SJSA1 (cell line): ENCODE measurements around the gene TMEM219. TPM values are rescaled to one million over a fixed set of nuclear protein-coding genes. Genes with fewer than 3 reads are reported as not detected.

ENCODE experiments used
- DNase-seq, 2 experiments: peaks; one replicate each; pipeline ENCODE4 v3.0.0-alpha.2; 2015 to 2020; ENCODE audit warnings: low spot score in 2 of 2, low read depth in 1 of 2
- H3K27ac ChIP-seq: fragments of 250-450 bp; sonication (Bioruptor Pico); 2 replicates; pipeline ENCODE4 v1.5.1; 2020; ENCODE audit warnings: mild to moderate bottlenecking, moderate library complexity
- H3K27me3 ChIP-seq: fragments of 250-450 bp; sonication (Bioruptor Pico); replicated peaks from 2 replicates; pipeline ENCODE4 v1.5.1; 2020; ENCODE audit warnings: mild to moderate bottlenecking, moderate library complexity
- H3K36me3 ChIP-seq: fragments of 250-450 bp; sonication (Bioruptor Pico); 2 replicates; pipeline ENCODE4 v1.5.1; 2020; ENCODE audit warnings: mild to moderate bottlenecking
- H3K4me1 ChIP-seq: fragments of 250-450 bp; sonication (Bioruptor Pico); replicated peaks from 2 replicates; pipeline ENCODE4 v1.6.1; 2021; ENCODE audit warnings: mild to moderate bottlenecking
- H3K4me3 ChIP-seq: fragments of 250-450 bp; sonication (Bioruptor Pico); 2 replicates; pipeline ENCODE4 v1.5.1; 2020; ENCODE audit warnings: mild to moderate bottlenecking
- H3K9me3 ChIP-seq: fragments of 250-450 bp; sonication (Bioruptor Pico); replicated peaks from 2 replicates; pipeline ENCODE4 v1.5.1; 2020; ENCODE audit warnings: mild to moderate bottlenecking
- total RNA-seq: library from RNA; depleted of rRNA; stranded (reverse); fragments of >200 nt; shearing (Covaris generic); gene quantifications from 2 replicates; pipeline ENCODE4 v1.2.3, GENCODE V29; 2014

TMEM219 gene
- total RNA-seq, 1 experiment from 2014 or later: 86.2 TPM

- H3K9me3 ChIP-seq: no peaks in the 10 kb centered on the region
- no peak overlapping the region for H3K4me3 ChIP-seq
- no peak overlapping the region for H3K27ac ChIP-seq
- no peaks in the 10 kb centered on the region for H3K27me3 ChIP-seq
- no peak for DNase-seq
- H3K36me3 ChIP-seq: peaks cover 82% of the 10 kb centered on the region
- peaks cover 15% of the 10 kb centered on the region for H3K4me1 ChIP-seq
Measured at GRCh38 chr16:29978564-29979270, 16.8 kb downstream of the TMEM219 start.

- H3K36me3 ChIP-seq: peaks cover 100% of the 10 kb centered on the region
- no peak for DNase-seq
- H3K4me1 ChIP-seq: no peaks in the 10 kb centered on the region
Measured at GRCh38 chr16:29982560-29983419, 20.9 kb downstream of the TMEM219 start.

GRCh38 chr16:29983420-29984136 lies 21.7 kb downstream of the TMEM219 start:
- Histone ChIP-seq H3K36me3 (peaks cover 100% of the 10 kb centered on the region), H3K4me3 (no peak overlapping the region), H3K27ac (no peak overlapping the region), H3K9me3 (no peaks in the 10 kb centered on the region), H3K4me1 (no peaks in the 10 kb centered on the region), H3K27me3 (no peaks in the 10 kb centered on the region)
- DNase-seq: no peak

More at GRCh38 chr16:29982560-29983419, 20.9 kb downstream of the TMEM219 start:
- Histone ChIP-seq H3K27me3 (no peaks in the 10 kb centered on the region), H3K9me3 (no peaks in the 10 kb centered on the region), H3K27ac (no peak overlapping the region), H3K4me3 (no peak overlapping the region)

DNA sequence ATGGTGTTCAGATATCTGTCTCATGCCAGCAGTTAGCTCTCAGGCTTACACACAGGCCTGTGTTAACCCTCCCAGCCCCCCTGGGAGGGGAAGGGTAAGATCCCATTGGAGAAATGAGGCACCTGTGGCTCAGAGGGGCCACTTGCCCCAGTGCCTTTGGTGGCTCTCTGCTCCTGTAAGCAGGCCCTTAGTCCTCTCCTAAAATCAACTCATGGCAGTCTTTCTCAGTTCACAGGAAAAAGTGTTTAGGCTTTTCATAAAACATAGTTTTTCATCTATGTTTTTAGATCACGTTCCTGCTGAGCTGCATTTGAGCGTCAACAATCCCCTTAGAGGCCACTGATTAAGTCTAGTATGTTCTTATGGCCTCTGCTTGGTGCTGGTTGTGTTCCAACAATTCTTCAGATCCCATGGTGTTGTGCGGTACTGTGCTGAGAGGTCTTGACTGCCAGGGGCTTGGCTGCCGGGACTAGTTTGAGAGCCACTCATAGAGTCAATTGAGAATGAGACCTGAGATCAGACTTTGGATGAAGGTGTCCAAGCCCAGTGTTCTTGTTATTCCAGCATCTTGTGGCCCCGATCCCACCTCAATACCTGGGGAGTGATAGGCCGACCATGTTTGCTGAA lies 22.4 kb downstream of the TMEM219 start:
- DNase-seq: no peak
- Histone ChIP-seq H3K27ac (no peak overlapping the region), H3K36me3 (peaks cover 100% of the 10 kb centered on the region), H3K27me3 (no peaks in the 10 kb centered on the region), H3K4me1 (no peaks in the 10 kb centered on the region), H3K4me3 (no peak overlapping the region), H3K9me3 (no peaks in the 10 kb centered on the region)

DNA sequence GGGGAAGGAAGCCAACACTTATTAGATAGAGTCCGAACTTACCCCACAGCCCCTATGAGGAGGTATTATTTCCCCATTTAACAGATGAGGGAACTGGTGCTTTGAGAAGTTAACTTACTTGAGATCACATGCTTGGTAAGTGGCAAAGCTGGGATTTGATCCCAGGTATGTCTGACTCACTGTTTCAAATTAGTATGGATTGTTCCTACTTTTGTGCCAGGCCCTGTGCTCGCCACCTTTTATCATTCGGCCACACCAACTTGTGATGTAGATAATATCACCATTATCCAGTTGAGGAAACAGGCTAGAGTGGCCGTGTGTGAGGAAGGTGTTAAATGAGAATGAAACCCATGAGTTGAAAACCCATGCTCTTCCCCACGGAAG lies 22.9 kb downstream of the TMEM219 start:
- H3K27me3 ChIP-seq: no peaks in the 10 kb centered on the region
- H3K9me3 ChIP-seq: no peaks in the 10 kb centered on the region
- H3K4me3 ChIP-seq: no peak overlapping the region
- peaks cover 100% of the 10 kb centered on the region for H3K36me3 ChIP-seq
- no peak for DNase-seq
- no peak overlapping the region for H3K27ac ChIP-seq
- H3K4me1 ChIP-seq: no peaks in the 10 kb centered on the region

DNA sequence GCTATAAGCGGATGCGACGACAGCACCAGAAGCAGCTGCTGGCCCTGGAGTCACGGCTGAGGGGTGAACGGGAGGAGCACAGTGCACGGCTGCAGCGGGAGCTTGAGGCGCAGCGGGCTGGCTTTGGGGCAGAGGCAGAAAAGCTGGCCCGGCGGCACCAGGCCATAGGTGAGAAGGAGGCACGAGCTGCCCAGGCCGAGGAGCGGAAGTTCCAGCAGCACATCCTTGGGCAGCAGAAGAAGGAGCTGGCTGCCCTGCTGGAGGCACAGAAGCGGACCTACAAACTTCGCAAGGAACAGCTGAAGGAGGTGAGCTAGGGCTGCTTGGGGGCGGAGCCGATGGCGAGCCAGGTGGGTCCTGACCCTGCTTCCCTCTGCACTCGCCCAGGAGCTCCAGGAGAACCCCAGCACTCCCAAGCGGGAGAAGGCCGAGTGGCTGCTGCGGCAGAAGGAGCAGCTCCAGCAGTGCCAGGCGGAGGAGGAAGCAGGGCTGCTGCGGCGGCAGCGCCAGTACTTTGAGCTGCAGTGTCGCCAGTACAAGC lies 23.5 kb downstream of the TMEM219 start:
- Histone ChIP-seq H3K36me3 (peaks cover 100% of the 10 kb centered on the region), H3K4me3 (no peak overlapping the region), H3K27me3 (no peaks in the 10 kb centered on the region), H3K9me3 (no peaks in the 10 kb centered on the region), H3K27ac (no peak overlapping the region), H3K4me1 (no peaks in the 10 kb centered on the region)
- no peak for DNase-seq

GRCh38 chr16:29986231-29986630 lies 24.4 kb downstream of the TMEM219 start:
- H3K4me3 ChIP-seq: no peak overlapping the region
- H3K27ac ChIP-seq: no peak overlapping the region
- no peak for DNase-seq
- no peaks in the 10 kb centered on the region for H3K27me3 ChIP-seq
- H3K36me3 ChIP-seq: peaks cover 96% of the 10 kb centered on the region
- no peaks in the 10 kb centered on the region for H3K4me1 ChIP-seq
- no peaks in the 10 kb centered on the region for H3K9me3 ChIP-seq

- Histone ChIP-seq H3K9me3 (no peaks in the 10 kb centered on the region), H3K4me3 (no peak overlapping the region), H3K4me1 (no peaks in the 10 kb centered on the region), H3K36me3 (peaks cover 94% of the 10 kb centered on the region), H3K27ac (no peak overlapping the region), H3K27me3 (no peaks in the 10 kb centered on the region)
- no peak for DNase-seq
Measured at GRCh38 chr16:29986931-29987330, 25.1 kb downstream of the TMEM219 start.

DNA sequence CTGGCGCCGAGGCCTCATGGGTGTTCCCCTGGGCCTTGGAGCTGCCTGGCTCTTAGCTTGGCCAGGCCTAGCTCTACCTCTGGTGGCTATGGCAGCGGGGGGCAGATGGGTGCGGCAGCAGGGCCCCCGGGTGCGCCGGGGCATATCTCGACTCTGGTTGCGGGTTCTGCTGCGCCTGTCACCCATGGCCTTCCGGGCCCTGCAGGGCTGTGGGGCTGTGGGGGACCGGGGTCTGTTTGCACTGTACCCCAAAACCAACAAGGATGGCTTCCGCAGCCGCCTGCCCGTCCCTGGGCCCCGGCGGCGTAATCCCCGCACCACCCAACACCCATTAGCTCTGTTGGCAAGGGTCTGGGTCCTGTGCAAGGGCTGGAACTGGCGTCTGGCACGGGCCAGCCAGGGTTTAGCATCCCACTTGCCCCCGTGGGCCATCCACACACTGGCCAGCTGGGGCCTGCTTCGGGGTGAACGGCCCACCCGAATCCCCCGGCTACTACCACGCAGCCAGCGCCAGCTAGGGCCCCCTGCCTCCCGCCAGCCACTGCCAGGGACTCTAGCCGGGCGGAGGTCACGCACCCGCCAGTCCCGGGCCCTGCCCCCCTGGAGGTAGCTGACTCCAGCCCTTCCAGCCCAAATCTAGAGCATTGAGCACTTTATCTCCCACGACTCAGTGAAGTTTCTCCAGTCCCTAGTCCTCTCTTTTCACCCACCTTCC lies 25.6 kb downstream of the TMEM219 start:
- Histone ChIP-seq H3K27me3 (no peaks in the 10 kb centered on the region), H3K36me3 (peaks cover 93% of the 10 kb centered on the region), H3K27ac (no peak overlapping the region), H3K4me1 (no peaks in the 10 kb centered on the region), H3K9me3 (no peaks in the 10 kb centered on the region), H3K4me3 (no peak overlapping the region)
- DNase-seq: no peak

DNA sequence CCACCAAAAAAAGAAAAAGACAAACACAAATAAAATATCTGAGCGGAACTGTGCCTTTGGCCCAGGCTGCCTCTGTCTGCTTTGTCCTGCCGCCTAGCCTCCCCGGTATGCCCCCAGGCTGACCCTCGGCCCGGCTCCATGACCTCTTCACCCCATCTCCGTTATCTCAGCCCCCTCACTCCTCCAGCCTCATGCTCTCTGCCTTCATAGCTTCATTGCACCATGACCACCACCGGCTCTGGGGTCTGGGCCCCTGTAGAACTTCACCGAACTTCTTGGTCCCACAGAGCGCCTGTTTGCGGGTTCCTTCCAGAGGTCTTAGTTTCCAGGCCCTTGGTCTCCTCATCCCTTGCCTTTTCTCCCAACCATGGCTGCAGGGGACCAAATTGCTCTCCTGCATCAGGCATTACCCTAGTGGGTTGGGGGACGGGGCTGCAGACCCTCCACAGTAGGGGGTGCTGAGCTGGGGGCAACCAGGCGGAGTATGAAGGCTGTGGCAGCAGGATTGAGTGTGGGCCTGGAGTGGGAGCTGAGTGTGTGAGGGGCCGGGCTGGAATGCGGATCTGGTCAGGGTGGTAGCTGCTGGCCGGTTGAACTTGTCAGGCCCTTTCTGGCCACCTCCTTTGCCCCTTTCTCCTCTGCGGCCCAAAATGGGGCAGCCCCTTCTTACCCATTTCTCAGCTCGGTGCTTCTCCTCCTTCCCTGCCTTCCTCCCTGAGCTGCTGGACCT lies 26.6 kb downstream of the TMEM219 start:
- H3K9me3 ChIP-seq: no peaks in the 10 kb centered on the region
- no peak for DNase-seq
- no peaks in the 10 kb centered on the region for H3K4me1 ChIP-seq
- no peak overlapping the region for H3K27ac ChIP-seq
- H3K4me3 ChIP-seq: no peak overlapping the region
- no peaks in the 10 kb centered on the region for H3K27me3 ChIP-seq
- peaks cover 93% of the 10 kb centered on the region for H3K36me3 ChIP-seq

DNA sequence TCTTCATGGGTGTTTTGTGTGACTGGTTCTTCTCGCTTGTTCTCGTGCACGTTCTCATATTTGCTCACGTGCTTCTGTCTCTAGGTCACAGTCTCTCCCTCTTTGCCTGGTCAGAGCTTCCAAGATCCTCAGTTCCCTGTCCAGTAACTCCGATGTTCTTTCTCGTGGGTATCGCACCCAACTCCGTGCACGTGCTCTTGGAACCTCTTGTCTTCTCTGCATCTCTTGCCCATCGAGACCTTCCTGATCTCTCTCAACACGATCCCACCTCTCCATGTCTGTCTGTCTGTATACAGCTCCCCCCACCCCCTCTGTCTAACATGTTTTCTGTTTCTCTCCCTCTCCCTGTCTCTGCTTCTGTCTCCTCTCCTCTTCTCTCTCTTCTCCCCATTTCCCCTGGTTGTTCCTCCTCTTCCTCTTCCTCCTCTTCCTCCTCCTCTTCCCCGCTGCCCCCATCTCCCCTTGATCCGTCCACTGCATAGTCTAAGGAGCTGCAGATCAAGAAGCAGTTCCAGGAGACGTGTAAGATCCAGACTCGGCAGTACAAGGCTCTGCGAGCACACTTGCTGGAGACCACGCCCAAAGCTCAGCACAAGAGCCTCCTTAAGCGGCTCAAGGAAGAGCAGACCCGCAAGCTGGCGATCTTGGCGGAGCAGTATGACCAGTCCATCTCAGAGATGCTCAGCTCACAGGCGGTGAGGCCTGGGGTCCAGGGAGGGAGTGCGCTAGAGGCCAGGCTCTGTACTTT lies 27.4 kb downstream of the TMEM219 start:
- Histone ChIP-seq H3K9me3 (no peaks in the 10 kb centered on the region), H3K4me3 (no peak overlapping the region), H3K4me1 (peaks cover 3% of the 10 kb centered on the region), H3K27me3 (no peaks in the 10 kb centered on the region), H3K36me3 (peaks cover 93% of the 10 kb centered on the region), H3K27ac (no peak overlapping the region)
- no peak for DNase-seq

- Histone ChIP-seq H3K27me3 (no peaks in the 10 kb centered on the region), H3K27ac (no peak overlapping the region), H3K36me3 (peaks cover 93% of the 10 kb centered on the region), H3K4me3 (no peak overlapping the region), H3K4me1 (peaks cover 10% of the 10 kb centered on the region), H3K9me3 (no peaks in the 10 kb centered on the region)
- DNase-seq: no peak
Measured at GRCh38 chr16:29990034-29990433, 28.2 kb downstream of the TMEM219 start.
